ENCODE results near the gene BEND5. TPM values are rescaled to one million over a fixed set of nuclear protein-coding genes. Genes with fewer than 3 reads are reported as not detected.

BEND5 gene
- total and polyA plus RNA-seq, 2 of the 8 experiments (the other 6 are each of a cell fraction or from before 2014, with no cell fraction given): 3.8 to 7.5 TPM

GRCh38 chr1:48749068-48749467 is 27.6 kb downstream of the BEND5 start:
- Histone ChIP-seq H2AFZ (ENCODE audit: low read length) (no peak overlapping the region), H2BK20ac (ENCODE audit: low read length) (no peak overlapping the region), H3K79me1 (ENCODE audit: low read depth, low read length) (no peaks in the 10 kb centered on the region; the same call in none of the 2 replicates), H3K27me3 (replicated peaks in 1 of 4; ENCODE audit: control insufficient read depth in 3 of 4, extremely low read depth in 1 of 4, insufficient read depth in 3 of 4, low read length in 3 of 4) (no peaks in the 10 kb centered on the region), H3K9ac (replicated peaks in 1 of 4; ENCODE audit: extremely low read depth in 1 of 4, low read depth in 3 of 4, low read length in 3 of 4) (no peak overlapping the region), H3K79me2 (ENCODE audit: control insufficient read depth in 1 of 2, insufficient read depth in 2 of 2, low read length in 2 of 2) (no peaks in the 10 kb centered on the region), H3K14ac (ENCODE audit: insufficient read length) (no peak overlapping the region), H3K9me3 (ENCODE audit: insufficient read depth in 2 of 2, low read depth in 1 of 2, low read length in 1 of 2) (no peaks in the 10 kb centered on the region), H3K36me3 (ENCODE audit: control insufficient read depth in 2 of 4, insufficient read depth in 4 of 4, low read length in 3 of 4) (no peaks in the 10 kb centered on the region), H4K91ac (replicated peaks; ENCODE audit: insufficient read length, low read length) (no peak overlapping the region), H2BK15ac (ENCODE audit: low read length) (no peak overlapping the region), H3K4ac (replicated peaks; ENCODE audit: insufficient read length, low read depth, low read length) (no peak overlapping the region), H2AK5ac (ENCODE audit: low read depth, low read length) (no peak overlapping the region), H3K4me2 (ENCODE audit: insufficient read depth in 1 of 2, low read depth in 2 of 2, low read length in 2 of 2) (no peak overlapping the region), H2BK120ac (replicated peaks; ENCODE audit: low read depth, low read length) (no peak overlapping the region), H2BK12ac (ENCODE audit: low read depth, low read length) (no peak overlapping the region), H2BK5ac (ENCODE audit: low read depth, low read length) (no peak overlapping the region), H3K56ac (replicated peaks; ENCODE audit: insufficient read length, low read depth, low read length) (no peak overlapping the region), H3K23ac (ENCODE audit: insufficient read length) (no peak overlapping the region), H3K18ac (ENCODE audit: extremely low read depth, low read length) (no peak overlapping the region), H3K27ac (ENCODE audit: low read depth, low read length) (no peak overlapping the region), H4K5ac (ENCODE audit: insufficient read length, low read depth, low read length) (no peak overlapping the region), H3K4me3 (ENCODE audit: extremely low read depth in 1 of 4, insufficient read depth in 2 of 4, low read depth in 3 of 4, low read length in 4 of 4) (no peak overlapping the region), H4K8ac (ENCODE audit: extremely low read depth, insufficient read depth, low read length) (no peak overlapping the region), H3K23me2 (ENCODE audit: low read depth, low read length) (no peaks in the 10 kb centered on the region; the same call in 1 of the 2 replicates), H3K4me1 (replicated peaks in 1 of 4; ENCODE audit: control insufficient read depth in 3 of 4, insufficient read depth in 4 of 4, low read length in 3 of 4) (no peaks in the 10 kb centered on the region), H4K20me1 (replicated peaks in 1 of 2; ENCODE audit: control insufficient read depth in 1 of 2, insufficient read depth in 2 of 2, low read length in 2 of 2) (no peaks in the 10 kb centered on the region)
- ChIA-PET CTCF (ENCODE audit: partially characterized antibody) (interaction anchor here (0.9 to 1.2 kb wide), 2 partner anchors 52 to 170 kb away, joined by 3 to 5 read pairs; no protein-coding TSS in a partner anchor), POLR2A (ENCODE audit: partially characterized antibody) (no interaction called here)
- WGBS, 2 experiments (ENCODE audit: extremely low coverage in 1 of 2, insufficient coverage in 1 of 2, insufficient read length in 1 of 2, insufficient replicate concordance in 2 of 2, low coverage in 1 of 2, low lambda C conversion rate in 2 of 2, missing lambda C conversion rate in 1 of 2): 91% methylated on average over 7 of the region's 7 CpGs; no CpG with 5 or more reads in 1 of the 2 experiments
- DNase-seq (ENCODE audit: low read depth in 1 of 2, low spot score in 2 of 2): no peak
- no peak for FAIRE-seq
- TF ChIP-seq EP300 (IDR thresholded peaks at IDR 0.05; ENCODE audit: borderline replicate concordance in 1 of 2, low read depth in 2 of 2, low read length in 2 of 2) (no peak), POLR2AphosphoS5 (IDR thresholded peaks at IDR 0.05; ENCODE audit: low read depth, low read length) (no peak), SP4 (IDR thresholded peaks at IDR 0.05; ENCODE audit: low read length) (no peak), RAD21 (IDR thresholded peaks at IDR 0.05 in 1 of 2, conservative IDR thresholded peaks at IDR 0.05 in 1 of 2; ENCODE audit: low read depth in 2 of 2, low read length in 2 of 2) (no peak), SIN3A (conservative IDR thresholded peaks at IDR 0.05 in 1 of 2, IDR thresholded peaks at IDR 0.05 in 1 of 2; ENCODE audit: low read depth in 1 of 2, low read length in 2 of 2) (no peak), SAP30 (IDR thresholded peaks at IDR 0.05; ENCODE audit: insufficient read depth, insufficient replicate concordance, low read length) (no peak), NANOG (IDR thresholded peaks at IDR 0.05; ENCODE audit: insufficient read depth, low read depth, low read length, poor library complexity, severe bottlenecking) (no peak), GABPA (IDR thresholded peaks at IDR 0.05; ENCODE audit: borderline replicate concordance, insufficient read depth, low read length) (no peak), RNF2 (IDR thresholded peaks at IDR 0.05; ENCODE audit: borderline replicate concordance, low read depth, low read length, missing control alignments, poor library complexity, severe bottlenecking) (no peak), E2F6 (IDR thresholded peaks at IDR 0.05) (no peak)

Data from H1 (cell line).